Measurements from ENCODE around the gene SNTG2. TPM values are rescaled to one million over a fixed set of nuclear protein-coding genes. Genes with fewer than 3 reads are reported as not detected.
"Not testable (repeated sequence)": the region's sequence is repeated elsewhere in the genome, so short reads cannot be mapped to it uniquely, and the experiment has no call there.

SNTG2 gene
- total RNA-seq, 1 donor from 2014 or later, result 1.9 TPM

GRCh38 chr2:1088940-1089339, 138.3 kb downstream of the SNTG2 start:
- TF ChIP-seq EZH2 (IDR thresholded peaks at IDR 0.05; ENCODE audit: insufficient read depth, low read length), result no peak
- no peak for TF ChIP-seq CTCF (IDR thresholded peaks at IDR 0.05; ENCODE audit: insufficient read depth, low read depth, low read length)
- H3K27ac ChIP-seq (ENCODE audit: low read depth, low read length), result no peak overlapping the region
- H3K36me3 Mint-ChIP-seq (ENCODE audit: low read depth, unreplicated experiment), result peaks cover 4% of the 10 kb centered on the region
- peaks cover 1% of the 10 kb centered on the region for H3K9me3 Mint-ChIP-seq (ENCODE audit: unreplicated experiment)
- no peaks in the 10 kb centered on the region for H4K20me1 ChIP-seq (ENCODE audit: insufficient read depth, low read length)
- H3K36me3 ChIP-seq (ENCODE audit: insufficient read depth, low read length), result no peaks in the 10 kb centered on the region
- H3K79me2 ChIP-seq (ENCODE audit: insufficient read depth, low read length), result no peaks in the 10 kb centered on the region
- H3K27ac Mint-ChIP-seq (ENCODE audit: unreplicated experiment), result no peak overlapping the region
- H3K4me2 ChIP-seq (ENCODE audit: low read length), result no peak overlapping the region
- no peak overlapping the region for H3K4me3 ChIP-seq (ENCODE audit: insufficient read depth, low read depth, low read length)
- no peaks in the 10 kb centered on the region for H3K27me3 Mint-ChIP-seq (ENCODE audit: low read depth, unreplicated experiment)
- H3K4me1 ChIP-seq (ENCODE audit: insufficient read depth, low read length), result no peaks in the 10 kb centered on the region
- DNase-seq (ENCODE audit: low read depth), result no peak
- no peaks in the 10 kb centered on the region for H3K4me1 Mint-ChIP-seq (ENCODE audit: low read depth, unreplicated experiment)
- H2AFZ ChIP-seq (ENCODE audit: low read depth, low read length), result no peak overlapping the region
- H3K9ac ChIP-seq (ENCODE audit: low read length), result no peak overlapping the region
- no peak overlapping the region for H3K4me3 Mint-ChIP-seq (ENCODE audit: unreplicated experiment)
- H3K9me3 ChIP-seq (ENCODE audit: insufficient read depth, low read depth, low read length), result no peaks in the 10 kb centered on the region
- no peak for FAIRE-seq
- H3K27me3 ChIP-seq (ENCODE audit: insufficient read depth, low read length), result no peaks in the 10 kb centered on the region

GRCh38 chr2:1091895-1092585, 141.4 kb downstream of the SNTG2 start:
- TF ChIP-seq CTCF (IDR thresholded peaks at IDR 0.05; ENCODE audit: insufficient read depth, low read depth, low read length) (no peak), EZH2 (IDR thresholded peaks at IDR 0.05; ENCODE audit: insufficient read depth, low read length) (no peak)
- H3K4me1 Mint-ChIP-seq (ENCODE audit: low read depth, unreplicated experiment), result no peaks in the 10 kb centered on the region
- no peak for FAIRE-seq
- H3K27me3 ChIP-seq (ENCODE audit: insufficient read depth, low read length), result no peaks in the 10 kb centered on the region
- no peak overlapping the region for H3K9ac ChIP-seq (ENCODE audit: low read length)
- no peaks in the 10 kb centered on the region for H3K36me3 ChIP-seq (ENCODE audit: insufficient read depth, low read length)
- no peaks in the 10 kb centered on the region for H3K4me1 ChIP-seq (ENCODE audit: insufficient read depth, low read length)
- no peak for DNase-seq (ENCODE audit: low read depth)
- H4K20me1 ChIP-seq (ENCODE audit: insufficient read depth, low read length), result no peaks in the 10 kb centered on the region
- no peak overlapping the region for H3K4me3 Mint-ChIP-seq (ENCODE audit: unreplicated experiment)
- peaks cover 3% of the 10 kb centered on the region for H3K36me3 Mint-ChIP-seq (ENCODE audit: low read depth, unreplicated experiment)
- no peak overlapping the region for H3K27ac ChIP-seq (ENCODE audit: low read depth, low read length)
- H3K27ac Mint-ChIP-seq (ENCODE audit: unreplicated experiment), result no peak overlapping the region
- H2AFZ ChIP-seq (ENCODE audit: low read depth, low read length), result no peak overlapping the region
- no peak overlapping the region for H3K4me2 ChIP-seq (ENCODE audit: low read length)
- H3K9me3 ChIP-seq (ENCODE audit: insufficient read depth, low read depth, low read length), result no peaks in the 10 kb centered on the region
- no peaks in the 10 kb centered on the region for H3K79me2 ChIP-seq (ENCODE audit: insufficient read depth, low read length)
- H3K9me3 Mint-ChIP-seq (ENCODE audit: unreplicated experiment), result peaks cover 1% of the 10 kb centered on the region
- H3K4me3 ChIP-seq (ENCODE audit: insufficient read depth, low read depth, low read length), result no peak overlapping the region
- no peaks in the 10 kb centered on the region for H3K27me3 Mint-ChIP-seq (ENCODE audit: low read depth, unreplicated experiment)

GRCh38 chr2:1093668-1094067, 143.0 kb downstream of the SNTG2 start:
- FAIRE-seq; H3K36me3 Mint-ChIP-seq (ENCODE audit: low read depth, unreplicated experiment); H3K4me3 Mint-ChIP-seq (ENCODE audit: unreplicated experiment): not testable (repeated sequence)

More at GRCh38 chr2:1093668-1094067, 143.0 kb downstream of the SNTG2 start:
- H3K36me3 ChIP-seq (ENCODE audit: insufficient read depth, low read length); H3K4me1 ChIP-seq (ENCODE audit: insufficient read depth, low read length); H3K4me2 ChIP-seq (ENCODE audit: low read length); H3K27me3 Mint-ChIP-seq (ENCODE audit: low read depth, unreplicated experiment); H3K79me2 ChIP-seq (ENCODE audit: insufficient read depth, low read length); H3K27ac Mint-ChIP-seq (ENCODE audit: unreplicated experiment); H3K9me3 Mint-ChIP-seq (ENCODE audit: unreplicated experiment); H4K20me1 ChIP-seq (ENCODE audit: insufficient read depth, low read length); H3K27me3 ChIP-seq (ENCODE audit: insufficient read depth, low read length); H3K4me1 Mint-ChIP-seq (ENCODE audit: low read depth, unreplicated experiment); H3K9ac ChIP-seq (ENCODE audit: low read length); DNase-seq (ENCODE audit: low read depth); H2AFZ ChIP-seq (ENCODE audit: low read depth, low read length); H3K4me3 ChIP-seq (ENCODE audit: insufficient read depth, low read depth, low read length); H3K27ac ChIP-seq (ENCODE audit: low read depth, low read length); H3K9me3 ChIP-seq (ENCODE audit: insufficient read depth, low read depth, low read length): not testable (repeated sequence)
